Astrocyte (in vitro differentiated cells and primary cell): ENCODE measurements around the gene ZC3H12C. TPM values are rescaled to one million over a fixed set of nuclear protein-coding genes. Genes with fewer than 3 reads are reported as not detected.
"Not testable (repeated sequence)": the region's sequence is repeated elsewhere in the genome, so short reads cannot be mapped to it uniquely, and the experiment has no call there.

Experiments used
- DNase-seq: peaks from one replicate; pipeline ENCODE4 v3.0.0-alpha.2; 2010; ENCODE audit warnings: low read depth
- FAIRE-seq: peaks from 2 replicates; lab custom pipeline; 2011; peaks lifted over from hg19 to GRCh38; lab: Jason Lieb, UNC
- H2AFZ ChIP-seq: 2 replicates; pipeline ENCODE4 v1.6.0; 2012; ENCODE audit warnings: low read depth, low read length, inconsistent platforms
- H3K27ac ChIP-seq: 2 replicates; pipeline ENCODE4 v1.5.1; 2011; ENCODE audit warnings: low read depth, low read length, inconsistent platforms
- H3K27me3 ChIP-seq: 2 replicates; pipeline ENCODE4 v1.6.0; 2011; ENCODE audit warnings: low read length, inconsistent platforms; ENCODE audit not compliant: insufficient read depth
- H3K36me3 ChIP-seq: 2 replicates; pipeline ENCODE4 v1.5.1; 2011; ENCODE audit warnings: low read length, inconsistent platforms; ENCODE audit not compliant: insufficient read depth
- H3K4me1 ChIP-seq: 2 replicates; pipeline ENCODE4 v1.5.1; 2011; ENCODE audit warnings: low read length, inconsistent platforms; ENCODE audit not compliant: insufficient read depth
- H3K4me2 ChIP-seq: 2 replicates; pipeline ENCODE4 v1.6.0; 2012; ENCODE audit warnings: low read length, inconsistent platforms
- H3K4me3 ChIP-seq: 2 replicates; pipeline ENCODE4 v1.5.1; 2011; ENCODE audit warnings: low read depth, mild to moderate bottlenecking, low read length, inconsistent platforms; ENCODE audit not compliant: insufficient read depth
- H3K79me2 ChIP-seq: 2 replicates; pipeline ENCODE4 v1.6.0; 2012; ENCODE audit warnings: mild to moderate bottlenecking, low read length, inconsistent platforms; ENCODE audit not compliant: insufficient read depth
- H3K9ac ChIP-seq: 2 replicates; pipeline ENCODE4 v1.6.0; 2012; ENCODE audit warnings: mild to moderate bottlenecking, low read length, inconsistent platforms
- H3K9me3 ChIP-seq: 2 replicates; pipeline ENCODE4 v1.5.1; 2012; ENCODE audit warnings: low read depth, mild to moderate bottlenecking, low read length, inconsistent platforms; ENCODE audit not compliant: insufficient read depth
- H4K20me1 ChIP-seq: 2 replicates; pipeline ENCODE4 v1.6.0; 2012; ENCODE audit warnings: low read length, inconsistent platforms; ENCODE audit not compliant: insufficient read depth
- H3K27ac Mint-ChIP-seq: one replicate; pipeline ENCODE4 v1.8.0; 2021; ENCODE audit warnings: mild to moderate bottlenecking, mixed read lengths; ENCODE audit not compliant: unreplicated experiment
- H3K27me3 Mint-ChIP-seq: one replicate; pipeline ENCODE4 v1.8.0; 2021; ENCODE audit warnings: low read depth, mixed read lengths; ENCODE audit not compliant: unreplicated experiment
- H3K36me3 Mint-ChIP-seq: one replicate; pipeline ENCODE4 v1.8.0; 2021; ENCODE audit warnings: low read depth, mixed read lengths; ENCODE audit not compliant: unreplicated experiment
- H3K4me1 Mint-ChIP-seq: one replicate; pipeline ENCODE4 v1.8.0; 2021; ENCODE audit warnings: low read depth, mixed read lengths; ENCODE audit not compliant: unreplicated experiment
- H3K4me3 Mint-ChIP-seq: one replicate; pipeline ENCODE4 v1.8.0; 2021; ENCODE audit warnings: mild to moderate bottlenecking, moderate library complexity, mixed read lengths; ENCODE audit not compliant: unreplicated experiment
- H3K9me3 Mint-ChIP-seq: one replicate; pipeline ENCODE4 v1.8.0; 2021; ENCODE audit warnings: mild to moderate bottlenecking, mixed read lengths; ENCODE audit not compliant: unreplicated experiment
- EZH2 ChIP-seq: IDR thresholded peaks from 2 replicates; pipeline ENCODE4 v1.6.1; 2012; ENCODE audit warnings: mild to moderate bottlenecking, low read length, inconsistent platforms; ENCODE audit not compliant: insufficient read depth
- total RNA-seq: library from RNA; stranded (reverse); gene quantifications from 2 replicates; pipeline ENCODE4 v1.2.1, GENCODE V29; 2021
- TF ChIP-seq, protein P1 (sequence below): IDR thresholded peaks from 2 replicates; pipeline ENCODE4 v1.5.1; 2011; ENCODE audit warnings: low read depth, mild to moderate bottlenecking, inconsistent platforms, low read length, moderate library complexity; ENCODE audit not compliant: insufficient read depth

The ZC3H12C gene
- total RNA-seq, 1 donor from 2014 or later = 12.0 TPM

DNA sequence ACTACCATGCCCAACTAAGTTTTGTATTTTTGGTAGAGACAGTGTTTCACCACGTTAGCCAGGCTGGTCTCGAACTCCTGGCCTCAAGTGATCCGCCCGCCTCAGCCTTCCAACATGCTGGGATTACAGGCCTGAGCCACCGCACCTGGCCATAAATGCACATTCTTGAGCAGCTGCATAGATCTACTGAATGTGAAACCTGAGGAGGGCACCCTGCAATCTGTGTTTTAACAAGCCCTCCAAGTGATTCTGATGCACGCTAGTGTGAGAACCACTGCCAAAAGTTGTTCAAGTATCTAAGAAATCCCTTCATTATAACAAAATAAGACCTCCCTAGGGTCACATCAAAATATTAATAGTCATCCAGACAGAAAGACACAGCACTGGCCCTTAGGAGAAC, 113.9 kb downstream of the ZC3H12C start:
- no peak overlapping the region for H3K4me2 ChIP-seq
- H3K79me2 ChIP-seq = no peaks in the 10 kb centered on the region
- peaks cover 3% of the 10 kb centered on the region for H3K36me3 Mint-ChIP-seq
- no peaks in the 10 kb centered on the region for H3K27me3 Mint-ChIP-seq
- H3K4me1 ChIP-seq = no peaks in the 10 kb centered on the region
- FAIRE-seq = no peak
- TF ChIP-seq, protein P1, sequence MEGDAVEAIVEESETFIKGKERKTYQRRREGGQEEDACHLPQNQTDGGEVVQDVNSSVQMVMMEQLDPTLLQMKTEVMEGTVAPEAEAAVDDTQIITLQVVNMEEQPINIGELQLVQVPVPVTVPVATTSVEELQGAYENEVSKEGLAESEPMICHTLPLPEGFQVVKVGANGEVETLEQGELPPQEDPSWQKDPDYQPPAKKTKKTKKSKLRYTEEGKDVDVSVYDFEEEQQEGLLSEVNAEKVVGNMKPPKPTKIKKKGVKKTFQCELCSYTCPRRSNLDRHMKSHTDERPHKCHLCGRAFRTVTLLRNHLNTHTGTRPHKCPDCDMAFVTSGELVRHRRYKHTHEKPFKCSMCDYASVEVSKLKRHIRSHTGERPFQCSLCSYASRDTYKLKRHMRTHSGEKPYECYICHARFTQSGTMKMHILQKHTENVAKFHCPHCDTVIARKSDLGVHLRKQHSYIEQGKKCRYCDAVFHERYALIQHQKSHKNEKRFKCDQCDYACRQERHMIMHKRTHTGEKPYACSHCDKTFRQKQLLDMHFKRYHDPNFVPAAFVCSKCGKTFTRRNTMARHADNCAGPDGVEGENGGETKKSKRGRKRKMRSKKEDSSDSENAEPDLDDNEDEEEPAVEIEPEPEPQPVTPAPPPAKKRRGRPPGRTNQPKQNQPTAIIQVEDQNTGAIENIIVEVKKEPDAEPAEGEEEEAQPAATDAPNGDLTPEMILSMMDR = no peak
- no peak for TF ChIP-seq EZH2
- H3K4me3 ChIP-seq = no peak overlapping the region
- H3K9me3 Mint-ChIP-seq = no peaks in the 10 kb centered on the region
- no peak overlapping the region for H3K9ac ChIP-seq
- DNase-seq = no peak
- H3K27ac Mint-ChIP-seq = no peak overlapping the region
- H3K36me3 ChIP-seq = no peaks in the 10 kb centered on the region
- no peaks in the 10 kb centered on the region for H4K20me1 ChIP-seq
- no peaks in the 10 kb centered on the region for H3K4me1 Mint-ChIP-seq
- no peak overlapping the region for H3K27ac ChIP-seq
- H2AFZ ChIP-seq = no peak overlapping the region
- no peaks in the 10 kb centered on the region for H3K9me3 ChIP-seq
- no peak overlapping the region for H3K4me3 Mint-ChIP-seq
- no peaks in the 10 kb centered on the region for H3K27me3 ChIP-seq

DNA sequence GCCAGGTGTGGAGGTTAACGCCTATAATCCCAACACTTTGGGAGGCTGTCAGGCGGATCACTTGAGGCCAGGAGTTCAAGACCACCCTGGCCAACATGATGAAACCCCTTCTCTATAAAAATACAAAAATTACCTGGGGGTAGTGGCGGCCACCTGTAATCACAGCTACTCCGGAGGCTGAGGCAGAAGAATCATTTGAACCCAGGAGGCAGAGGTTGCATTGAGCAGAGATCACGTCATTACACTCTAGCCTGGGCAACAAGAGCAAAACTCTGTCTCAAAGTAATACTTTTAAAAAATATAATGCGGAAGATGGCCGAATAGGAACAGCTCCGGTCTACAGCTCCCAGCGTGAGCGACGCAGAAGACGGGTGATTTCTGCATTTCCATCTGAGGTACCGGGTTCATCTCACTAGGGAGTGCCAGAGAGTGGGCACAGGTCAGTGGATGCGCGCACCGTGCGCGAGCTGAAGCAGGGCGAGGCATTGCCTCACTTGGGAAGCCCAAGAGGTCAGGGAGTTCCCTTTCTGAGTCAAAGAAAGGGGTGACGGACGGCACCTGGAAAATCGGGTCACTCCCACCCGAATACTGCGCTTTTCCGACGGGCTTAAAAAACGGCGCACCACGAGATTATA, 115.6 kb downstream of the ZC3H12C start:
- not testable (repeated sequence) for H3K9me3 ChIP-seq, H4K20me1 ChIP-seq, H3K27ac Mint-ChIP-seq, H2AFZ ChIP-seq, H3K36me3 ChIP-seq, FAIRE-seq, H3K4me1 ChIP-seq, H3K36me3 Mint-ChIP-seq, H3K4me1 Mint-ChIP-seq, H3K27me3 ChIP-seq, H3K27ac ChIP-seq, H3K4me3 ChIP-seq, H3K9me3 Mint-ChIP-seq, H3K9ac ChIP-seq, DNase-seq, H3K79me2 ChIP-seq, H3K27me3 Mint-ChIP-seq
- peak overlapping the region; percentile 30 for H3K4me2 ChIP-seq
- peak overlapping the region; percentile 45 for H3K4me3 Mint-ChIP-seq

GRCh38 chr11:110209313-110209694, 116.1 kb downstream of the ZC3H12C start:
- not testable (repeated sequence) for H3K9me3 Mint-ChIP-seq, H3K36me3 Mint-ChIP-seq

More at GRCh38 chr11:110209313-110209694, 116.1 kb downstream of the ZC3H12C start:
- peak overlapping the region; percentile 30 for H3K4me2 ChIP-seq
- FAIRE-seq, H3K27me3 ChIP-seq, H2AFZ ChIP-seq, H3K4me3 Mint-ChIP-seq, H3K27ac ChIP-seq, H4K20me1 ChIP-seq, H3K4me1 Mint-ChIP-seq, H3K9ac ChIP-seq, H3K4me1 ChIP-seq, H3K79me2 ChIP-seq, H3K36me3 ChIP-seq, H3K4me3 ChIP-seq, H3K27me3 Mint-ChIP-seq, DNase-seq, H3K9me3 ChIP-seq, H3K27ac Mint-ChIP-seq: not testable (repeated sequence)
